GM12878 (cell line): Measurements from ENCODE around the gene PRDM16. TPM values are rescaled to one million over a fixed set of nuclear protein-coding genes. Genes with fewer than 3 reads are reported as not detected.

Experiments used
- ATAC-seq: fragments of 200-7000 bp; cut with Tn5 transposase; 3 replicates; pipeline ENCODE4 v1.9.1; 2020; ENCODE audit warnings: mild to moderate bottlenecking, moderate library complexity
- BruUV-seq: library from RNA; stranded (reverse); fragments of 400-500 nt; replicated peaks from 2 replicates; lab custom pipeline; 2021; lab: Mats Ljungman, UMichigan
- CTCF ChIA-PET: fragments of 300-600 bp; sonication (Branson Sonifier 250); formaldehyde crosslinking; extraction: SDS; loops from one replicate; lab custom pipeline; 2021; ENCODE audit warnings: inconsistent platforms; lab: Yijun Ruan, JAX
- POLR2A ChIA-PET: fragments of 350-600 bp; formaldehyde crosslinking; extraction: SDS; loops from one replicate; lab custom pipeline; 2021; ENCODE audit warnings: inconsistent platforms; lab: Charles Lee
- RAD21 ChIA-PET: fragments of 300-600 bp; sonication (Branson Sonifier 250); formaldehyde crosslinking; loops from one replicate; lab custom pipeline; 2023; ENCODE audit warnings: antibody characterized with exemption; ENCODE audit not compliant: unreplicated experiment; lab: Charles Lee
- SMC1A ChIA-PET: fragments of 300-600 bp; sonication (Branson Sonifier 250); formaldehyde crosslinking; loops from one replicate; lab custom pipeline; 2023; ENCODE audit not compliant: unreplicated experiment, uncharacterized antibody; lab: Charles Lee
- DNase-seq: peaks from one replicate; pipeline ENCODE4 v3.0.0-alpha.2; 2011; ENCODE audit warnings: low read depth, low spot score
- FAIRE-seq: peaks from 3 replicates; lab custom pipeline; 2011; peaks lifted over from hg19 to GRCh38; lab: Jason Lieb, UNC
- H2AFZ ChIP-seq: 2 replicates; pipeline ENCODE4 v1.6.0; 2011; ENCODE audit warnings: low read depth, low read length, control low read depth; ENCODE audit not compliant: control insufficient read depth
- H3K27ac ChIP-seq: 2 replicates; pipeline ENCODE4 v1.5.1; 2011; ENCODE audit warnings: control low read depth; ENCODE audit not compliant: control insufficient read depth, insufficient read depth
- H3K27me3 ChIP-seq, 2 experiments: replicated peaks in 1 of 2; 2 replicates each; pipeline versions ENCODE4 v1.6.0 to v1.6.1; 2011; ENCODE audit warnings: low read length in 1 of 2; ENCODE audit not compliant: control insufficient read depth in 2 of 2, insufficient read depth in 2 of 2
- H3K36me3 ChIP-seq, 2 experiments: 2 replicates each; pipeline ENCODE4 v1.5.1; 2011; ENCODE audit warnings: low read length in 1 of 2; ENCODE audit not compliant: control insufficient read depth in 2 of 2, insufficient read depth in 2 of 2
- H3K4me1 ChIP-seq: 2 replicates; pipeline ENCODE4 v1.6.1; 2011; ENCODE audit warnings: mild to moderate bottlenecking, low read length, moderate library complexity, mixed read lengths; ENCODE audit not compliant: control insufficient read depth, insufficient read depth
- H3K4me2 ChIP-seq: 2 replicates; pipeline ENCODE4 v1.6.0; 2011; ENCODE audit warnings: control low read depth; ENCODE audit not compliant: control insufficient read depth, insufficient read depth
- H3K4me3 ChIP-seq: fragments of 200-600 bp; sonication (generic); 2 replicates; pipeline ENCODE4 v1.5.1; 2016
- H3K79me2 ChIP-seq: 2 replicates; pipeline ENCODE4 v1.6.0; 2011; ENCODE audit warnings: low read length; ENCODE audit not compliant: control insufficient read depth, insufficient read depth
- H3K9ac ChIP-seq: 2 replicates; pipeline ENCODE4 v1.8.0; 2011; ENCODE audit warnings: low read length, control low read depth, mixed read lengths; ENCODE audit not compliant: control insufficient read depth, insufficient read depth
- H3K9me3 ChIP-seq: replicated peaks from 3 replicates; pipeline ENCODE4 v1.5.1; 2011; ENCODE audit warnings: mild to moderate bottlenecking, low read length; ENCODE audit not compliant: control insufficient read depth, insufficient read depth
- H4K20me1 ChIP-seq: 2 replicates; pipeline ENCODE4 v1.6.0; 2011; ENCODE audit not compliant: control insufficient read depth, insufficient read depth
- ATF7 ChIP-seq: fragments of 450-650 bp; IDR thresholded peaks from 2 replicates; pipeline ENCODE4 v1.6.1; 2016; ENCODE audit warnings: low read depth, mild to moderate bottlenecking
- BHLHE40 ChIP-seq, 2 experiments: fragments of 450-650 bp in 1 of 2; IDR thresholded peaks; 2 replicates each; pipeline ENCODE4 v1.6.1; 2011 to 2017; ENCODE audit warnings: low read depth in 2 of 2, borderline replicate concordance in 1 of 2, improper control_type of control experiment in 1 of 2, low read length in 1 of 2, mild to moderate bottlenecking in 1 of 2
- CEBPB ChIP-seq, 2 experiments: fragments of 150-350 bp in 1 of 2; IDR thresholded peaks; 2 replicates each; pipeline ENCODE4 v1.6.1; 2012 to 2014; ENCODE audit warnings: low read depth in 2 of 2, low read length in 2 of 2, borderline replicate concordance in 1 of 2, inconsistent platforms in 1 of 2
- EGR1 ChIP-seq, 2 experiments: IDR thresholded peaks; 1 replicate in 1 of 2; 2 replicates in 1 of 2; pipeline ENCODE4 v1.6.1; 2011 to 2012; ENCODE audit warnings: low read depth in 2 of 2, low read length in 2 of 2, borderline replicate concordance in 1 of 2, mild to moderate bottlenecking in 1 of 2, moderate library complexity in 1 of 2
- IRF3 ChIP-seq: fragments of 450-650 bp; IDR thresholded peaks from 2 replicates; pipeline ENCODE4 v1.6.1; 2014; ENCODE audit warnings: mild to moderate bottlenecking
- KAT2A ChIP-seq: conservative IDR thresholded peaks from 2 replicates; pipeline ENCODE4 v1.6.1; 2011; ENCODE audit warnings: low read depth, low read length; ENCODE audit not compliant: control insufficient read depth
- RFX5 ChIP-seq: IDR thresholded peaks from 2 replicates; pipeline ENCODE4 v1.6.1; 2011; ENCODE audit warnings: low read depth, low read length, improper control_type of control experiment
- TARDBP ChIP-seq: IDR thresholded peaks from 2 replicates; pipeline ENCODE4 v1.6.1; 2016; ENCODE audit warnings: borderline replicate concordance
- WGBS: methylation state at CpG from one replicate; pipeline ENCODE4 v1.1.6; 2016; ENCODE audit warnings: low lambda C conversion rate; ENCODE audit not compliant: insufficient replicate concordance, insufficient coverage; ENCODE audit errors: missing lambda C conversion rate; 5-methylcytosine and 5-hydroxymethylcytosine counted together
- in situ Hi-C: fragments of 300-500 bp; cut with MboI; formaldehyde crosslinking; loops from 9 replicates; pipeline ENCODE4 v1.14.3; 2018; ENCODE audit warnings: mixed read lengths
- intact Hi-C: fragments of 100-400 bp; cut with micrococcal nuclease; formaldehyde crosslinking; loops from one replicate; pipeline ENCODE4 v1.14.2; 2022; ENCODE audit not compliant: unreplicated experiment
- polyA plus RNA-seq, 11 experiments: library from polyadenylated mRNA; depleted of rRNA in 4 of 11; unstranded in 6 of 11; stranded (reverse) in 5 of 11; fragments of >200 nt; fragmentation: Nextera tagmentation in 4 of 11; fragmentation: Illumina TruSeq in 1 of 11; extraction: Ambion mirVana in 4 of 11; extraction: Trizol in 1 of 11; gene quantifications; 1 replicate in 1 of 11; 2 replicates in 10 of 11; pipeline versions ENCODE4 v1.2.1 to v1.2.3, GENCODE V29; 2011 to 2016; ENCODE audit warnings: inconsistent platforms in 2 of 11, missing spikeins in 2 of 11, low read depth in 1 of 11
- total RNA-seq, 4 experiments: library from RNA; depleted of rRNA in 3 of 4; stranded (reverse); fragments of >200 nt in 3 of 4; fragmentation: Illumina TruSeq in 1 of 4; extraction: Trizol in 1 of 4; gene quantifications; 2 replicates each; pipeline versions ENCODE4 v1.2.1 to v1.2.3, GENCODE V29; 2013 to 2021
- TF ChIP-seq, protein P1 (sequence below): IDR thresholded peaks from 2 replicates; pipeline ENCODE4 v1.6.1; 2012; ENCODE audit warnings: mild to moderate bottlenecking, low read depth, low read length
- TF ChIP-seq, protein P2 (sequence below): fragments of 450-650 bp; IDR thresholded peaks from 2 replicates; pipeline ENCODE4 v1.6.1; 2017; ENCODE audit warnings: low read depth, mild to moderate bottlenecking, moderate library complexity

PRDM16 gene
- total and polyA plus RNA-seq, 10 of the 15 experiments (the other 5 are each of a cell fraction or from before 2014, with no cell fraction given), result 0.03 TPM; not detected in 9

DNA sequence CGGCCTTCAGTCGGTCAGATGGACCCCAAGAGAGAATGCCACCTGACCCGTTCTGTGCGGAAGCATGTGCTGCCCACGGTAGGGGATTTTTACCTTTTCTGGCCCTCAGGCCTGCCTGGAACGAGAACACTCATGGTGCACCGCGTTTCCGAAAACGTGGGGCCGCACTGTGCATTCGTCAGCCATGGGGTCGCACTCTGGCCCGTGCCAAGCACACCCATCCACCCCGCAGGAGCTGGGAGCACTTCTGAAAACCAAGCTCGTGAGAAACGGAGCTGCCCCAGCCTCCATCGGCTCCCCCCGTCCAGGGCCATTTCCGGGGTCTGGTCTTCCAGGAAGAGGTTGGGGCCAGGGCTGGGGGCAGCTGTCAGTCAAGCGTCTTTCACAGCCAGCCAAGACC lies 72.8 kb downstream of the PRDM16 start:
- FAIRE-seq, result no peak
- WGBS, result 34% methylated on average over 18 of the region's 21 CpGs
- SMC1A ChIA-PET, result no interaction called here
- CTCF ChIA-PET, result no interaction called here
- RAD21 ChIA-PET, result no interaction called here
- H3K4me3 ChIP-seq, result no peak overlapping the region
- POLR2A ChIA-PET, result no interaction called here
- no peak overlapping the region for H3K4me2 ChIP-seq
- no peak overlapping the region for H3K9ac ChIP-seq
- no peak for ATAC-seq
- intact Hi-C loops (no loop called here), in situ Hi-C loops (no loop called here)
- H3K27me3 ChIP-seq, result no peaks in the 10 kb centered on the region
- H3K79me2 ChIP-seq, result no peaks in the 10 kb centered on the region
- TF ChIP-seq BHLHE40 (IDR thresholded peaks at IDR 0.05; ENCODE audit: borderline replicate concordance in 1 of 2, low read depth in 2 of 2, low read length in 1 of 2) (no peak), EGR1 (IDR thresholded peaks at IDR 0.05; ENCODE audit: borderline replicate concordance in 1 of 2, low read depth in 2 of 2, low read length in 2 of 2) (no peak), ATF7 (no peak), CEBPB (IDR thresholded peaks at IDR 0.05; ENCODE audit: borderline replicate concordance in 1 of 2, low read depth in 2 of 2, low read length in 2 of 2) (no peak), KAT2A (no peak), IRF3 (no peak), RFX5 (no peak), TARDBP (no peak)
- TF ChIP-seq, protein P1, sequence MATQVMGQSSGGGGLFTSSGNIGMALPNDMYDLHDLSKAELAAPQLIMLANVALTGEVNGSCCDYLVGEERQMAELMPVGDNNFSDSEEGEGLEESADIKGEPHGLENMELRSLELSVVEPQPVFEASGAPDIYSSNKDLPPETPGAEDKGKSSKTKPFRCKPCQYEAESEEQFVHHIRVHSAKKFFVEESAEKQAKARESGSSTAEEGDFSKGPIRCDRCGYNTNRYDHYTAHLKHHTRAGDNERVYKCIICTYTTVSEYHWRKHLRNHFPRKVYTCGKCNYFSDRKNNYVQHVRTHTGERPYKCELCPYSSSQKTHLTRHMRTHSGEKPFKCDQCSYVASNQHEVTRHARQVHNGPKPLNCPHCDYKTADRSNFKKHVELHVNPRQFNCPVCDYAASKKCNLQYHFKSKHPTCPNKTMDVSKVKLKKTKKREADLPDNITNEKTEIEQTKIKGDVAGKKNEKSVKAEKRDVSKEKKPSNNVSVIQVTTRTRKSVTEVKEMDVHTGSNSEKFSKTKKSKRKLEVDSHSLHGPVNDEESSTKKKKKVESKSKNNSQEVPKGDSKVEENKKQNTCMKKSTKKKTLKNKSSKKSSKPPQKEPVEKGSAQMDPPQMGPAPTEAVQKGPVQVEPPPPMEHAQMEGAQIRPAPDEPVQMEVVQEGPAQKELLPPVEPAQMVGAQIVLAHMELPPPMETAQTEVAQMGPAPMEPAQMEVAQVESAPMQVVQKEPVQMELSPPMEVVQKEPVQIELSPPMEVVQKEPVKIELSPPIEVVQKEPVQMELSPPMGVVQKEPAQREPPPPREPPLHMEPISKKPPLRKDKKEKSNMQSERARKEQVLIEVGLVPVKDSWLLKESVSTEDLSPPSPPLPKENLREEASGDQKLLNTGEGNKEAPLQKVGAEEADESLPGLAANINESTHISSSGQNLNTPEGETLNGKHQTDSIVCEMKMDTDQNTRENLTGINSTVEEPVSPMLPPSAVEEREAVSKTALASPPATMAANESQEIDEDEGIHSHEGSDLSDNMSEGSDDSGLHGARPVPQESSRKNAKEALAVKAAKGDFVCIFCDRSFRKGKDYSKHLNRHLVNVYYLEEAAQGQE, result no peak
- TF ChIP-seq, protein P2, sequence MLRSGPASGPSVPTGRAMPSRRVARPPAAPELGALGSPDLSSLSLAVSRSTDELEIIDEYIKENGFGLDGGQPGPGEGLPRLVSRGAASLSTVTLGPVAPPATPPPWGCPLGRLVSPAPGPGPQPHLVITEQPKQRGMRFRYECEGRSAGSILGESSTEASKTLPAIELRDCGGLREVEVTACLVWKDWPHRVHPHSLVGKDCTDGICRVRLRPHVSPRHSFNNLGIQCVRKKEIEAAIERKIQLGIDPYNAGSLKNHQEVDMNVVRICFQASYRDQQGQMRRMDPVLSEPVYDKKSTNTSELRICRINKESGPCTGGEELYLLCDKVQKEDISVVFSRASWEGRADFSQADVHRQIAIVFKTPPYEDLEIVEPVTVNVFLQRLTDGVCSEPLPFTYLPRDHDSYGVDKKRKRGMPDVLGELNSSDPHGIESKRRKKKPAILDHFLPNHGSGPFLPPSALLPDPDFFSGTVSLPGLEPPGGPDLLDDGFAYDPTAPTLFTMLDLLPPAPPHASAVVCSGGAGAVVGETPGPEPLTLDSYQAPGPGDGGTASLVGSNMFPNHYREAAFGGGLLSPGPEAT, result no peak
- no peaks in the 10 kb centered on the region; the same call in 2 of the 3 replicates for H3K9me3 ChIP-seq
- no peaks in the 10 kb centered on the region for H4K20me1 ChIP-seq
- BruUV-seq, result no TSS peak
- H3K4me1 ChIP-seq, result no peaks in the 10 kb centered on the region
- DNase-seq, result no peak
- no peak overlapping the region for H3K27ac ChIP-seq
- H3K36me3 ChIP-seq, result no peaks in the 10 kb centered on the region
- no peak overlapping the region for H2AFZ ChIP-seq
